PC-3 (cell line): Measurements from ENCODE around the gene SERPINA5. TPM values are rescaled to one million over a fixed set of nuclear protein-coding genes. Genes with fewer than 3 reads are reported as not detected.
A peak's percentile ranks its signal among the peaks of the same experiment; 100 is the strongest.

Experiments
- ATAC-seq: fragments of 200-7000 bp; cut with Tn5 transposase; 2 replicates; pipeline ENCODE4 v1.9.1; 2020; ENCODE audit warnings: mild to moderate bottlenecking, moderate library complexity
- BruUV-seq: library from RNA; stranded (reverse); fragments of 400-500 nt; replicated peaks from 2 replicates; lab custom pipeline; 2021; lab: Mats Ljungman, UMichigan
- CTCF ChIA-PET: fragments of 300-600 bp; sonication (Branson Sonifier 250); formaldehyde crosslinking; loops from one replicate; lab custom pipeline; 2022; ENCODE audit warnings: antibody characterized with exemption; lab: Charles Lee
- POLR2A ChIA-PET: fragments of 300-600 bp; sonication (Branson Sonifier 250); formaldehyde crosslinking; loops from one replicate; lab custom pipeline; 2022; ENCODE audit warnings: antibody characterized with exemption; ENCODE audit not compliant: unreplicated experiment; lab: Charles Lee
- DNase-seq: peaks from one replicate; pipeline ENCODE4 v3.0.0-alpha.2; 2015
- H2AFZ ChIP-seq: fragments of 300-600 bp; sonication (generic); 2 replicates; pipeline ENCODE4 v1.6.0; 2016; ENCODE audit warnings: antibody characterized with exemption, low read length
- H3F3A ChIP-seq: fragments of 300-600 bp; sonication (generic); one replicate; pipeline ENCODE4 v1.6.0; 2017; ENCODE audit warnings: antibody characterized with exemption, low read length, control low read depth, mild to moderate bottlenecking; ENCODE audit not compliant: unreplicated experiment
- H3K27ac ChIP-seq: fragments of 300-600 bp; sonication (generic); 2 replicates; pipeline ENCODE4 v1.5.1; 2016; ENCODE audit warnings: mild to moderate bottlenecking, low read length
- H3K27me3 ChIP-seq: fragments of 300-600 bp; sonication (generic); 2 replicates; pipeline ENCODE4 v1.6.1; 2016; ENCODE audit warnings: low read length, mixed read lengths
- H3K36me3 ChIP-seq: fragments of 300-600 bp; sonication (generic); 2 replicates; pipeline ENCODE4 v1.6.1; 2016; ENCODE audit warnings: low read depth, mixed run types, low read length, mixed read lengths
- H3K4me1 ChIP-seq: fragments of 300-600 bp; sonication (generic); 2 replicates; pipeline ENCODE4 v1.5.1; 2016; ENCODE audit warnings: low read length; ENCODE audit not compliant: insufficient read depth
- H3K4me2 ChIP-seq: fragments of 300-600 bp; sonication (generic); 2 replicates; pipeline ENCODE4 v1.6.0; 2016; ENCODE audit warnings: low read length
- H3K4me3 ChIP-seq: fragments of 300-600 bp; sonication (generic); 2 replicates; pipeline ENCODE4 v1.5.1; 2016; ENCODE audit warnings: mild to moderate bottlenecking, low read length, mixed read lengths
- H3K79me2 ChIP-seq: fragments of 300-600 bp; sonication (generic); 2 replicates; pipeline ENCODE4 v1.6.1; 2017; ENCODE audit warnings: low read length, mixed read lengths
- H3K9ac ChIP-seq: fragments of 300-600 bp; sonication (generic); 2 replicates; pipeline ENCODE4 v1.6.0; 2016; ENCODE audit warnings: mild to moderate bottlenecking, low read length
- H3K9me2 ChIP-seq: fragments of 300-600 bp; sonication (generic); replicated peaks from 2 replicates; pipeline ENCODE4 v1.6.1; 2016; ENCODE audit warnings: mixed run types, low read length, mixed read lengths
- H3K9me3 ChIP-seq: fragments of 300-600 bp; sonication (generic); 2 replicates; pipeline ENCODE4 v1.6.1; 2016; ENCODE audit warnings: low read length, mixed read lengths
- H4K20me1 ChIP-seq: fragments of 300-600 bp; sonication (generic); 2 replicates; pipeline ENCODE4 v1.6.1; 2016; ENCODE audit warnings: low read length, mixed read lengths
- EZH2 ChIP-seq: fragments of 300-600 bp; sonication (generic); IDR thresholded peaks from one replicate; pipeline ENCODE4 v1.6.1; 2017; ENCODE audit warnings: antibody characterized with exemption, mild to moderate bottlenecking, low read length; ENCODE audit not compliant: unreplicated experiment
- EZH2phosphoT487 ChIP-seq: fragments of 300-600 bp; sonication (generic); IDR thresholded peaks from 2 replicates; pipeline ENCODE4 v1.6.1; 2018; ENCODE audit warnings: mild to moderate bottlenecking, antibody characterized with exemption, low read length, borderline replicate concordance
- intact Hi-C: fragments of 100-400 bp; cut with micrococcal nuclease; formaldehyde crosslinking; loops from 2 replicates; pipeline ENCODE4 v1.9.0; 2023
- total RNA-seq: library from RNA; depleted of rRNA; stranded (reverse); fragments of >200 nt; gene quantifications from 2 replicates; pipeline ENCODE4 v1.2.3, GENCODE V29; 2014
- TF ChIP-seq, protein P1 (sequence below): fragments of 300-600 bp; sonication (generic); conservative IDR thresholded peaks from 2 replicates; pipeline ENCODE4 v1.5.1; 2017; ENCODE audit warnings: antibody characterized with exemption, low read depth, mild to moderate bottlenecking, low read length

SERPINA5 gene
- total RNA-seq, 1 experiment from 2014 or later, result not detected

DNA sequence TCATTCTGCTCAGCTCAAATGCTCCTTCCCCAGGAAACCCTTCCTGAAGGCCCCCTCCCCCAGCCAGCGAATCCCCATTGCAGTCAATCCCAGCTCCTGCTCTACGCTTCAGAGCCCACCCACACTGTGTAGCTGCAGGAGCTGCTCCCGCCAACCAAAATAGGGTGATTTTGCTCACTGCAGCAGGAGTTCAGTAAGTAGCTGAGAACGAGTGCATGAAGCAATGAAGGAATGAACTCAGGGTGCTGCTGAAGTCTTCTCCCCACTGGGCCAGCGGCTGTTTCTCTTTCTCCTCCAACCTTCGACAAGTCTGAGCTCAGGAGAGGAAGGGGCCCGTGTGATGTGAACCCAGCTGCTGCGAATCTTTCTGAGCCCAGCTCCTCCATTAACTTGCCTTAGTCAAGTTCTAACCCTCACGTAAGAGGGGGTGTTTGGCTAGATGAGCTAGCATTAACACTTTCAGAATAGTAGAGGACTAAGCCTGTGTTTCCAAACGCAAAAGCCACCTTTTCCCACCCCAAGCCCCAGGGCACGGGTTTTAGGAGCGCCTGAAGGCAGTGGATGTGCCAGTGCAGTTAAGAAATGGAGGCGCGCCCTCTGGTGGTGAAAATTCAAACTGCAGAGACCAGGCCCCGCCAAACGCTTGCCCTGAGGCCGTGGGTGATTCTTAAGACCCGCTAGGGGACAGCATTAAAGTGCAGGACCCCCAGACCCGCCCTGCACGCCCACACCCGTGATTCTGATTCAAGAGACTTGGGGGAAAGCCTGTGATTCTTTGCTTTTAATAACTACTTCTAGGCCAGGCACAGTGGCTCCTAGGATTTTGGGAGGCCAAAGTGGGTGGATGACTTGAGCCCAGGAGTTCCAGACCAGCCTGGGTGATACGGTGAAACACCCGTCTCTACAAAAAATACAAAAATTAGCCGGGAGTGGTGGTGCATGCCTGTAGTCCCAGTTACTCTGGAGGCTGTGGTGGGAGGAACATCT, 31.9 kb upstream of the SERPINA5 start:
- H3K9me3 ChIP-seq, result no peaks in the 10 kb centered on the region
- no peaks in the 10 kb centered on the region for H3K36me3 ChIP-seq
- ChIA-PET POLR2A (no interaction called here), CTCF (no interaction called here)
- BruUV-seq, result no TSS peak
- no peak overlapping the region for H3K4me2 ChIP-seq
- no peaks in the 10 kb centered on the region for H4K20me1 ChIP-seq
- DNase-seq (peak; percentile 54), ATAC-seq (peak; percentile 27; the same call in 1 of the 2 replicates)
- no peaks in the 10 kb centered on the region for H3F3A ChIP-seq
- no peak overlapping the region for H3K9ac ChIP-seq
- TF ChIP-seq EZH2phosphoT487 (no peak), EZH2 (no peak)
- TF ChIP-seq, protein P1, sequence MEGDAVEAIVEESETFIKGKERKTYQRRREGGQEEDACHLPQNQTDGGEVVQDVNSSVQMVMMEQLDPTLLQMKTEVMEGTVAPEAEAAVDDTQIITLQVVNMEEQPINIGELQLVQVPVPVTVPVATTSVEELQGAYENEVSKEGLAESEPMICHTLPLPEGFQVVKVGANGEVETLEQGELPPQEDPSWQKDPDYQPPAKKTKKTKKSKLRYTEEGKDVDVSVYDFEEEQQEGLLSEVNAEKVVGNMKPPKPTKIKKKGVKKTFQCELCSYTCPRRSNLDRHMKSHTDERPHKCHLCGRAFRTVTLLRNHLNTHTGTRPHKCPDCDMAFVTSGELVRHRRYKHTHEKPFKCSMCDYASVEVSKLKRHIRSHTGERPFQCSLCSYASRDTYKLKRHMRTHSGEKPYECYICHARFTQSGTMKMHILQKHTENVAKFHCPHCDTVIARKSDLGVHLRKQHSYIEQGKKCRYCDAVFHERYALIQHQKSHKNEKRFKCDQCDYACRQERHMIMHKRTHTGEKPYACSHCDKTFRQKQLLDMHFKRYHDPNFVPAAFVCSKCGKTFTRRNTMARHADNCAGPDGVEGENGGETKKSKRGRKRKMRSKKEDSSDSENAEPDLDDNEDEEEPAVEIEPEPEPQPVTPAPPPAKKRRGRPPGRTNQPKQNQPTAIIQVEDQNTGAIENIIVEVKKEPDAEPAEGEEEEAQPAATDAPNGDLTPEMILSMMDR, result peak; percentile 87
- intact Hi-C loops, result no loop called here
- H3K4me3 ChIP-seq, result no peak overlapping the region
- H3K27me3 ChIP-seq, result no peaks in the 10 kb centered on the region
- no peaks in the 10 kb centered on the region for H3K9me2 ChIP-seq
- no peak overlapping the region for H3K27ac ChIP-seq
- H3K79me2 ChIP-seq, result no peaks in the 10 kb centered on the region
- no peak overlapping the region for H2AFZ ChIP-seq
- H3K4me1 ChIP-seq, result no peaks in the 10 kb centered on the region

DNA sequence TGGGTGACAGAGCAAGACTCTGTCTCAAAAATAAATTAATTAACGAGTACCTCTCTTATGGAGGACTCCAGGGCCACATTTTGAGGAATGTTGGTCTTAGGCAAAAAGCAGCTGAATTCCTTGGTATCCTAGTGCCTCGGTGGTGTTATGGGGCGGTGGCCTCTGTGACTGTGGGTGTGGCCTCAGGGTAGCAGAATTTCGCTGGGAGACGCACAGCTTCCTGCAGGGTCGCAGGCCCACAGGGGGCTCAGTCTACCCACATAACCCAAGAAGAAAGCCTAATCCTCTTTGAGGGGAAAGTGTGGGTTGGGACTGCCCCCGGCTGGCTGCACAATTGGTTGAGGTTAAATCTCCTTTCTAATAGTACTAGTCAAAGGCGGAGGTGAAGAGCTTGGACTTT, 31.2 kb upstream of the SERPINA5 start:
- H3K27ac ChIP-seq, result no peak overlapping the region
- no peak overlapping the region for H2AFZ ChIP-seq
- H3K4me3 ChIP-seq, result no peak overlapping the region
- POLR2A ChIA-PET, result no interaction called here
- no TSS peak for BruUV-seq
- no peak for ATAC-seq
- no peaks in the 10 kb centered on the region for H3K9me3 ChIP-seq
- H3K79me2 ChIP-seq, result no peaks in the 10 kb centered on the region
- CTCF ChIA-PET, result no interaction called here
- H3K4me2 ChIP-seq, result no peak overlapping the region
- TF ChIP-seq, protein P1, result no peak
- no peak for TF ChIP-seq EZH2phosphoT487
- no peak for TF ChIP-seq EZH2
- no peaks in the 10 kb centered on the region for H3K4me1 ChIP-seq
- DNase-seq, result no peak
- no peak overlapping the region for H3K9ac ChIP-seq
- no peaks in the 10 kb centered on the region for H3K9me2 ChIP-seq
- H3K36me3 ChIP-seq, result no peaks in the 10 kb centered on the region
- no peaks in the 10 kb centered on the region for H4K20me1 ChIP-seq
- no peaks in the 10 kb centered on the region for H3F3A ChIP-seq
- no peaks in the 10 kb centered on the region for H3K27me3 ChIP-seq
- intact Hi-C loops, result no loop called here

DNA sequence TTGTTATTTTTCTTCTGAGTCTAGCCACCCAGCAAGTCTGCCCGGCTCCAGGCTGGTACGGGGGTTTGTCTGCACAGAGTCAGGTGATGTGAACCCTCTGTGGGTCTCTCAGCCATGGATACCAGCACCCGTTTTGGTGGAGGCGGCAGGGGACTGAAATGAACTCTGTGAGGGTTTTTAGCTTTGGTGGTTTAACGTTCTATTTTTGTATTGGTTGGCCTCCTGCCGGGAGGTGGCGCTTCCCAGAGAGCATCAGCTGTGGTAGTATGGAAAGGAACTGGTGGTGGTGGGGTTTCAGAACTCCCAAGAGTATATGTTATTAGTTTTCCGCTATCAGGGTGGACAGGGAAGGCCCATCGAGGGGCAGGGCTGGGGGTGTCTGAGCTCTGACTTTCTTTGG, 25.2 kb upstream of the SERPINA5 start:
- Histone ChIP-seq H3K79me2 (no peaks in the 10 kb centered on the region), H3K9me2 (no peaks in the 10 kb centered on the region), H3K36me3 (no peaks in the 10 kb centered on the region), H3K27me3 (no peaks in the 10 kb centered on the region), H3K9ac (no peak overlapping the region), H2AFZ (no peak overlapping the region), H3K27ac (no peak overlapping the region), H3K4me1 (no peaks in the 10 kb centered on the region), H4K20me1 (no peaks in the 10 kb centered on the region), H3K4me3 (no peak overlapping the region), H3K4me2 (no peak overlapping the region), H3K9me3 (no peaks in the 10 kb centered on the region), H3F3A (no peaks in the 10 kb centered on the region)
- intact Hi-C loops, result no loop called here
- ChIA-PET POLR2A (no interaction called here), CTCF (no interaction called here)
- no TSS peak for BruUV-seq
- ATAC-seq (no peak), DNase-seq (no peak)
- TF ChIP-seq, protein P1, result no peak
- TF ChIP-seq EZH2phosphoT487, result no peak
- no peak for TF ChIP-seq EZH2
